OCI-LY3 (cell line): ENCODE data around the gene MPPED1.

ENCODE experiments used
- H2AFZ ChIP-seq: fragments of 200-600, 300-600 bp; shearing (Covaris generic); 2 replicates; pipeline ENCODE4 v1.6.0; 2014; ENCODE audit warnings: antibody characterized with exemption, low read depth, low read length
- H3K27ac ChIP-seq: fragments of 200-600, 300-600 bp; sonication (generic); 2 replicates; pipeline ENCODE4 v1.5.1; 2014; ENCODE audit warnings: mild to moderate bottlenecking, low read length, moderate library complexity, mixed read lengths
- H3K27me3 ChIP-seq: fragments of 200-600, 300-600 bp; sonication (generic); 2 replicates; pipeline ENCODE4 v1.6.1; 2014; ENCODE audit warnings: low read depth, low read length, mixed read lengths
- H3K36me3 ChIP-seq: fragments of 200-600, 300-600 bp; sonication (generic); replicated peaks from 2 replicates; pipeline ENCODE3; 2014; ENCODE audit warnings: low read depth, low read length, mixed read lengths
- H3K4me1 ChIP-seq: fragments of 300-600, 200-600 bp; sonication (generic); 2 replicates; pipeline ENCODE4 v1.6.1; 2014; ENCODE audit warnings: low read length, mixed read lengths
- H3K4me2 ChIP-seq: fragments of 200-600, 300-600 bp; sonication (generic); 2 replicates; pipeline ENCODE4 v1.6.1; 2014; ENCODE audit warnings: low read length, mixed read lengths
- H3K4me3 ChIP-seq: fragments of 300-600, 200-600 bp; sonication (generic); 2 replicates; pipeline ENCODE4 v1.5.1; 2014; ENCODE audit warnings: antibody characterized with exemption, mild to moderate bottlenecking, low read length, moderate library complexity
- H3K79me2 ChIP-seq: fragments of 300-600, 200-600 bp; shearing (Covaris generic); 2 replicates; pipeline ENCODE4 v1.6.1; 2014; ENCODE audit warnings: mild to moderate bottlenecking, low read length, mixed read lengths
- H3K9ac ChIP-seq: fragments of 300-600, 200-600 bp; shearing (Covaris generic); 2 replicates; pipeline ENCODE4 v1.6.0; 2014; ENCODE audit warnings: mild to moderate bottlenecking, low read length, moderate library complexity
- H3K9me3 ChIP-seq: fragments of 200-600, 300-600 bp; shearing (Covaris generic); 2 replicates; pipeline ENCODE4 v1.6.1; 2014; ENCODE audit warnings: low read length, mixed read lengths; ENCODE audit not compliant: insufficient read depth
- H4K20me1 ChIP-seq: fragments of 200-600, 300-600 bp; sonication (generic); 2 replicates; pipeline ENCODE4 v1.6.1; 2016; ENCODE audit warnings: low read length, mixed read lengths; ENCODE audit not compliant: insufficient read depth
- EZH2phosphoT487 ChIP-seq: fragments of 200-600 bp; shearing (Covaris generic); IDR thresholded peaks from 2 replicates; pipeline ENCODE4 v1.6.1; 2018; ENCODE audit warnings: antibody characterized with exemption, mixed run types, low read depth
- TF ChIP-seq, protein P1 (sequence below): fragments of 200-600, 300-600 bp; sonication (generic); IDR thresholded peaks from 2 replicates; pipeline ENCODE4 v1.5.1; 2014; ENCODE audit warnings: antibody characterized with exemption, low read length, low read depth

The MPPED1 gene

DNA sequence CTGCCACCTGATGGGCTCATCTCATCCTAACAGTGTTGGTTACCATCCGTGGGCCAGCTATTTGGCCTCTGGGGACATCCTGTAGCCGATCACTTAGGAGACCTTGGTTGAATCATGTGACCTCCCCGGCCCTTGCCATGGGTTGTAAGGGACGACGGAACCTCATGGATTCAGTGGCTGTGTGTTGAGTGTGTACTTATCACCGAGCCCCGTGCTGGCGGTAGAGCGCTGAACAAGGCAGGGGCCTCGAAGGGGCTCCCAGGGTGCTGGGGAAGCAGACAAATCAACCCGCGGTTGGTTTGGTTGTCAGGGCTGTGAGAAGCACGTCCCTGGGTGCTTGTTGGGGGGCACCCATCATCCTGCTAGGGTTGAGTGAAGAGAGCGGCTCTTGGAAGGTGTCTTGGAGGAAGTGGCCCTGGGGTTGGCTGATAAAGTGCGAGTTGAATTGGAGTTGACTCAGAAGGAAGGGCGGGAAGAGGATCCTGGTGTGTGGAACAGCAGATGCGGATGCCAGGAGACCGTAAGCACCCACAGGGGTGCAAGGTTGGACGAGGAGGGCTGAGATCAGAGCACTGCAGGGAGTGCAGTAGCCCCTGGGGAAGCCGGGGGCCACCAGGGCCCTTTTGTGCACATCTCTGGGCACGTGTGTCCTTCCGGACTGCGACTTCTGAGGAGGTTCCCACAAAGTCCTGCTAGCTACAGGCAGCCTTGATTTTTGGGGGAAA lies 53.6 kb downstream of the MPPED1 start:
- Histone ChIP-seq H3K27me3 (peaks cover 44% of the 10 kb centered on the region), H3K4me2 (no peak overlapping the region), H3K9ac (no peak overlapping the region), H3K79me2 (no peaks in the 10 kb centered on the region), H3K36me3 (no peaks in the 10 kb centered on the region), H3K27ac (no peak overlapping the region), H2AFZ (no peak overlapping the region), H4K20me1 (peaks cover 2% of the 10 kb centered on the region; the same call in 1 of the 2 replicates), H3K9me3 (no peaks in the 10 kb centered on the region), H3K4me3 (no peak overlapping the region), H3K4me1 (no peaks in the 10 kb centered on the region)
- TF ChIP-seq, protein P1, sequence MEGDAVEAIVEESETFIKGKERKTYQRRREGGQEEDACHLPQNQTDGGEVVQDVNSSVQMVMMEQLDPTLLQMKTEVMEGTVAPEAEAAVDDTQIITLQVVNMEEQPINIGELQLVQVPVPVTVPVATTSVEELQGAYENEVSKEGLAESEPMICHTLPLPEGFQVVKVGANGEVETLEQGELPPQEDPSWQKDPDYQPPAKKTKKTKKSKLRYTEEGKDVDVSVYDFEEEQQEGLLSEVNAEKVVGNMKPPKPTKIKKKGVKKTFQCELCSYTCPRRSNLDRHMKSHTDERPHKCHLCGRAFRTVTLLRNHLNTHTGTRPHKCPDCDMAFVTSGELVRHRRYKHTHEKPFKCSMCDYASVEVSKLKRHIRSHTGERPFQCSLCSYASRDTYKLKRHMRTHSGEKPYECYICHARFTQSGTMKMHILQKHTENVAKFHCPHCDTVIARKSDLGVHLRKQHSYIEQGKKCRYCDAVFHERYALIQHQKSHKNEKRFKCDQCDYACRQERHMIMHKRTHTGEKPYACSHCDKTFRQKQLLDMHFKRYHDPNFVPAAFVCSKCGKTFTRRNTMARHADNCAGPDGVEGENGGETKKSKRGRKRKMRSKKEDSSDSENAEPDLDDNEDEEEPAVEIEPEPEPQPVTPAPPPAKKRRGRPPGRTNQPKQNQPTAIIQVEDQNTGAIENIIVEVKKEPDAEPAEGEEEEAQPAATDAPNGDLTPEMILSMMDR, result no peak
- no peak for TF ChIP-seq EZH2phosphoT487

DNA sequence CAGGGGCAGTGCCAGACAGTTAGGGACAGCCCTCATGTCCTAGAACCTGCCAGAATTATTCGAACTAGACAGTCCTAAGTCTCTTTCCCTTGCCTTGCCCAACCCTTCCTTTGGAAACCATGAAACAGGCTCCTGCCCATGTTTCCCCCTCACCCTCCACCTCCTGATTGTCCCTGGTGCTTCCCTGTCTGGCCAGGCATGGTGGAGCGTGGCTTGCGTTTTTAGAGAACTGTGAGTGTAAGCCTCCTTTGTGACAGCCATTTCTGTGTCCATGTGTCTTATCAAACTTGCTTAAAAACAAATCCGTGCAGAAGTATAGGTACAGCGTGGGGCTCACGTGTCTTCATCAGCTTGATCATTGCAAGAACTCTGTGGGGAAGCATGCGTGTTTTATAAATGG lies 54.9 kb downstream of the MPPED1 start:
- no peaks in the 10 kb centered on the region for H3K36me3 ChIP-seq
- no peaks in the 10 kb centered on the region for H3K4me1 ChIP-seq
- H2AFZ ChIP-seq, result no peak overlapping the region
- H3K9ac ChIP-seq, result no peak overlapping the region
- H3K4me3 ChIP-seq, result no peak overlapping the region
- TF ChIP-seq, protein P1, result no peak
- no peak for TF ChIP-seq EZH2phosphoT487
- H3K9me3 ChIP-seq, result no peaks in the 10 kb centered on the region
- H4K20me1 ChIP-seq, result peaks cover 6% of the 10 kb centered on the region; the same call in 1 of the 2 replicates
- peaks cover 40% of the 10 kb centered on the region for H3K27me3 ChIP-seq
- H3K4me2 ChIP-seq, result no peak overlapping the region
- no peaks in the 10 kb centered on the region for H3K79me2 ChIP-seq
- no peak overlapping the region for H3K27ac ChIP-seq

DNA sequence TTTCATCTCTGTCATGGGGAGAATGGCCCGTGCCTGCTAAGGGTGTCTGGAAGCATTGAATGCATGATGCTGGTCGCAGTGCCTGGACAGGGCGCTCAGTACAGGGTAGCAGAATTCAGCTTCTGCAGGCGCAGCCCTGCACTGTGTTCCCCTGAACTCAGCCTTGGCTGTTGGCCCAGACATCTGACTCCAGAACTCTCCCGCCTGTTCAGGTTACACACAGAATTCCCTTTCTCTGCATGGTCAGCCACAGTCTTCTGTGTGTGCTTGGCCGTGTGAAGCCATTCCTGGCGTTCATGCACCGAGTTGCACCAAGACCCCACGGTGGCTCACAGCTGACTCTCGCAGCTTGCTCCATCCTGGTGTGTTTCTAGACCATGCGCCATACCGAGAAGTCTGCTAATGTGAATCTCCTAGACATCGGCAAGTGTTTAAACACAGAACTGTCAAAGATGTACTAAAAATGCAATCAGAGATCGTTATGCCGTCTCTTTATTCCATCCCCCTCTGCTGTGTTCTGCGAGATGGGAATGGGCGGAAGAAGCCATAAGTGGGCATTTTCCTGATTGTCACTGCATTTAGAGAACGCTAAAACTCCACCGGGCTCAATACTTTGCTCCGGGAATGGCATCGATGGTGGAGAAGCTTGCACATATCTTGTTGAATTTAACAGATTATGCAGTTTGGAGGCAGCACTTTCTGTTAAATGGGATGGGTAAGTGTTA lies 55.6 kb downstream of the MPPED1 start:
- Histone ChIP-seq H3K79me2 (no peaks in the 10 kb centered on the region), H3K27me3 (peaks cover 40% of the 10 kb centered on the region), H3K9me3 (no peaks in the 10 kb centered on the region), H3K9ac (no peak overlapping the region), H3K4me2 (no peak overlapping the region), H3K4me1 (no peaks in the 10 kb centered on the region), H3K36me3 (no peaks in the 10 kb centered on the region), H4K20me1 (peaks cover 6% of the 10 kb centered on the region; the same call in 1 of the 2 replicates), H3K4me3 (no peak overlapping the region), H2AFZ (no peak overlapping the region), H3K27ac (no peak overlapping the region)
- no peak for TF ChIP-seq EZH2phosphoT487
- TF ChIP-seq, protein P1, result no peak

DNA sequence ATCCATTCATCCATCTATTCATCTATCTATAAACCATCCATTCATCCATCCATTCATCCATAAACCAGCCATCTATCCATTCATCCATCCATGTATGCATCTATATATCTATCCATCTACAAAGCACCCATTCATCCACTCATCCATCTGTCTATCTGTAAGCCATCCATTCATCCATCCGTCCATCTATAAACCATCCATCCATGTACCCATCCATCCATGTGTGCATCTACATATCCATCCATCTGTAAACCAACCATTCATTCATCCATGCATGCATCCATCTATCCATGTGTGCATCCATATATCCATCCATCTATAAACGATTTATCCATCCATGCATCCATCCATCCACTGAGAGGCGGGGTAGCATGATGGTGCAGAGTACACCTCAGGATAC lies 58.4 kb downstream of the MPPED1 start:
- Histone ChIP-seq H3K27me3 (peaks cover 35% of the 10 kb centered on the region), H2AFZ (no peak overlapping the region), H3K36me3 (no peaks in the 10 kb centered on the region), H3K79me2 (no peaks in the 10 kb centered on the region), H3K4me1 (no peaks in the 10 kb centered on the region), H3K4me2 (no peak overlapping the region), H3K9ac (no peak overlapping the region), H3K4me3 (no peak overlapping the region), H4K20me1 (peaks cover 6% of the 10 kb centered on the region; the same call in 1 of the 2 replicates), H3K27ac (no peak overlapping the region), H3K9me3 (no peaks in the 10 kb centered on the region)
- TF ChIP-seq EZH2phosphoT487, result no peak
- TF ChIP-seq, protein P1, result no peak
